ENCODE results near the gene PBOV1. TPM values are rescaled to one million over a fixed set of nuclear protein-coding genes. Genes with fewer than 3 reads are reported as not detected.

The PBOV1 gene
- total RNA-seq, 2 experiments from 2014 or later = not detected

DNA sequence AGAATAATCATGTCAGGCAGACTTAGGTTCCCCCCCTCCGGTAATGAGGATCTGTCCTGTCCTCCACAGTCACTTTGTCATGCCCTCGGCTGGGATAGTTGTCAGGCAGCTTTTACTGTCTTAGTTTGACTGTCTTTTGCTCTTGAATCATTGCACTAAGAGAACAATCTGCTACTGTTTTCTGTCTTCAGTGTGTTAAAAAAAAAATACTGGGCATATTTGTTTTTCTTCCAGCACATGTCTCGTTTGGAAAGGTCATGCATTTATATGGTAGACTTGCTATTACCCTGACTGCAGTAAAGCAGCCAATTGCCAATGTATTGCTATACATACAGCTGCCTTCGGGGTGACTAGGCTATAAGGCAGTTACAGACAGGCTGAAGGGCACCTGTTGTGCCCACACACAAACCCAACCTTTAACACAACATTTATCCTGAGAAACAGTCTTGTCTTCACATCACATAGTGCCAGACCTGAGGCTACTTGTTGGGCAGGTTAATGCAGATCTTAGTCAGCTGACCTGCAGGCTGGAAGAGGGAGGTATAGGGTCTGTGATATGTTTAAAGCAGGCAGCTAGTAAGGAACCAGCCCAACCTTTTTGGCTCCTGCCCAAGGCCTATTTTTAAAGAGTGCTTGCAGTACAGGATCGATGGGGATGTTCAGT lies 29.9 kb downstream of the PBOV1 start:
- Mint-ChIP-seq H3K4me1 (no peaks in the 10 kb centered on the region), H3K27ac (no peak overlapping the region), H3K9me3 (no peaks in the 10 kb centered on the region), H3K4me3 (no peak overlapping the region), H3K36me3 (ENCODE audit: low read depth) (no peaks in the 10 kb centered on the region), H3K27me3 (peaks cover 7% of the 10 kb centered on the region)
- ChIA-PET POLR2A (no interaction called here), CTCF (no interaction called here)
- no peak for DNase-seq

- no peak for DNase-seq
- Mint-ChIP-seq H3K9me3 (no peaks in the 10 kb centered on the region), H3K27me3 (peaks cover 9% of the 10 kb centered on the region), H3K4me3 (no peak overlapping the region), H3K4me1 (no peaks in the 10 kb centered on the region), H3K36me3 (ENCODE audit: low read depth) (no peaks in the 10 kb centered on the region), H3K27ac (no peak overlapping the region)
- ChIA-PET CTCF (no interaction called here), POLR2A (no interaction called here)
Measured at GRCh38 chr6:138187156-138187555, 31.1 kb downstream of the PBOV1 start.

DNA sequence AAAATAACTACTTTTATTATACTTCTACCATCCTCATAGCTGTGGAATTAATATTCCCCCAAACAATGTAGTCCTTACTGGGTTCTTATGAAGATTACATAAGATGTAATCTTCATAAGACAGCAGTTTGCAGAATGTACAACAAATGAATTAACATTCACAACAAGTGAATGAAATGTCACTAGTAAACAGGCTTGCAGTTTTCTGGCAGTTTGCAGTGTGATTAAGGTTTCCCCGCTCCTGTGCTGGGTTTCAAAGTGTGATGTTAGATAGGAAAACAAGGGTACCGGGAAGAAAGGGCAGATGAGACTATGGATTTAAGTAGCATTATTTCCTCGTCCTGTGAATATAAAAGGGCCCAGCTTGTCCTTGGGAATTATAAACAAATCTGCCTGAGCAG lies 34.1 kb downstream of the PBOV1 start:
- POLR2A ChIA-PET = no interaction called here
- no peaks in the 10 kb centered on the region for H3K4me1 Mint-ChIP-seq
- CTCF ChIA-PET = no interaction called here
- H3K36me3 Mint-ChIP-seq (ENCODE audit: low read depth) = no peaks in the 10 kb centered on the region
- H3K27me3 Mint-ChIP-seq = peaks cover 15% of the 10 kb centered on the region
- H3K27ac Mint-ChIP-seq = no peak overlapping the region
- peaks cover 2% of the 10 kb centered on the region for H3K9me3 Mint-ChIP-seq
- DNase-seq = no peak
- H3K4me3 Mint-ChIP-seq = no peak overlapping the region

- Mint-ChIP-seq H3K27ac (no peak overlapping the region), H3K4me3 (no peak overlapping the region), H3K27me3 (peaks cover 16% of the 10 kb centered on the region), H3K4me1 (no peaks in the 10 kb centered on the region), H3K9me3 (peaks cover 2% of the 10 kb centered on the region), H3K36me3 (ENCODE audit: low read depth) (no peaks in the 10 kb centered on the region)
- no peak for DNase-seq
- CTCF ChIA-PET = no interaction called here
- POLR2A ChIA-PET = no interaction called here
Measured at GRCh38 chr6:138183790-138184134, 34.5 kb downstream of the PBOV1 start.

GRCh38 chr6:138182939-138183789 lies 35.1 kb downstream of the PBOV1 start:
- POLR2A ChIA-PET = no interaction called here
- Mint-ChIP-seq H3K4me1 (no peaks in the 10 kb centered on the region), H3K4me3 (no peak overlapping the region), H3K27ac (no peak overlapping the region), H3K36me3 (ENCODE audit: low read depth) (no peaks in the 10 kb centered on the region), H3K9me3 (peaks cover 4% of the 10 kb centered on the region), H3K27me3 (peaks cover 17% of the 10 kb centered on the region)
- CTCF ChIA-PET = no interaction called here
- DNase-seq = no peak

- Mint-ChIP-seq H3K4me1 (no peaks in the 10 kb centered on the region), H3K36me3 (ENCODE audit: low read depth) (no peaks in the 10 kb centered on the region), H3K4me3 (no peak overlapping the region), H3K9me3 (peaks cover 14% of the 10 kb centered on the region), H3K27ac (no peak overlapping the region), H3K27me3 (peaks cover 26% of the 10 kb centered on the region)
- ChIA-PET CTCF (interaction anchor here (1.0 kb wide), 1 partner anchor 38 kb away, joined by 3 read pairs; no protein-coding TSS in a partner anchor), POLR2A (no interaction called here)
- no peak for DNase-seq
Measured at GRCh38 chr6:138176652-138177232, 41.5 kb downstream of the PBOV1 start.

DNA sequence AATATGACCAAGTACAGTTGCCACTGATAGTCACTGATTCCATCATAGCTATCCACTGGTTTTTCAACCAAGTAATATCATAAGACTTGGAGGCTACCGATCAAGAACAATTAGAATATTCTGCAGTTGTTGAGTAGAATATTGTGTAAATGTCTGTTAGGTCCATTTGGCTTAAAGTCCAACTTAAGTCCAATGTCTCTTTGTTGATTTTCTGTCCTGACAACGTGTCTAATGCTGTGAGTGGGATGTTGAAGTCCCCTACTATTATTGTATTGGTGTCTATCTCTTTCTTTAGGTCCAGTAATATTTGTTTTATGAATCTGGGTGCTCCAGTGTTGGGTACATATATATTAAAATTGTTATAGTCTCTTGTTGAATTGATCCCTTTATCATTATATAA lies 42.7 kb downstream of the PBOV1 start:
- peaks cover 14% of the 10 kb centered on the region for H3K9me3 Mint-ChIP-seq
- no peaks in the 10 kb centered on the region for H3K4me1 Mint-ChIP-seq
- H3K4me3 Mint-ChIP-seq = no peak overlapping the region
- ChIA-PET CTCF (no interaction called here), POLR2A (no interaction called here)
- H3K27ac Mint-ChIP-seq = no peak overlapping the region
- H3K27me3 Mint-ChIP-seq = peaks cover 30% of the 10 kb centered on the region
- no peak for DNase-seq
- H3K36me3 Mint-ChIP-seq (ENCODE audit: low read depth) = no peaks in the 10 kb centered on the region

Other genes with a start within 250 kb of the PBOV1 start
- 1 to 10 TPM; 4.6 to 4.7 TPM for gene PERP, start 111.1 kb downstream of the PBOV1 start, total RNA-seq
- gene ARFGEF3, start 56.6 kb downstream of the PBOV1 start, total RNA-seq = under 1 TPM; 0.05 to 0.06 TPM
- not detected for gene SMIM28, start 159.4 kb upstream of the PBOV1 start, total RNA-seq
- 10 to 100 TPM in 1 of 2 experiments, 1 to 10 TPM in 1; 9.2 to 11.7 TPM for gene HEBP2, start 185.7 kb upstream of the PBOV1 start, total RNA-seq